GM23248 (cell line): ENCODE results near the gene SYNCRIP.

Experiments
- EZH2 ChIP-seq: fragments of 200-600 bp; sonication (generic); IDR thresholded peaks from 2 replicates; pipeline ENCODE4 v1.6.1; 2018; ENCODE audit warnings: antibody characterized with exemption, mild to moderate bottlenecking; ENCODE audit not compliant: insufficient read depth, poor library complexity, severe bottlenecking
- EZH2phosphoT487 ChIP-seq: fragments of 200-600 bp; sonication (generic); IDR thresholded peaks from 2 replicates; pipeline ENCODE4 v1.6.1; 2018; ENCODE audit warnings: antibody characterized with exemption, moderate library complexity, mild to moderate bottlenecking, low read depth; ENCODE audit not compliant: insufficient read depth

DNA sequence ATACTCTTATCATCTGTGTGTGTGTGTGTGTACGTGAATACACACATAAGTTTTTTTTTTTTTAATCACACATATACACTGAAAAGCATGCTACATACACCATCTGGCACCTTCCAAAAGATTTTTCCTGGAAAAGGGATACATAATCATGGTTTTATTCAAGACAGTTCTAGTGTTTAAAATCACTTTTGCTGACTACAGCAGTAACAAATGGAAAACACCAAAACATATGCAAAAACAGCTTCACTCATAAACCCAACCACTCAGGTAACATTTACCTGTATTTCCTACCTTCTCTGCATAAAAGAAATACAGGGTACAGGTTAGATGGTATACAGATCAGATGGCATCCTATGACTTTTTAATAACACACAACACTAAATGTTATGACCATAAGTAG lies 51.5 kb downstream of the SYNCRIP start:
- TF ChIP-seq EZH2 = no peak
- TF ChIP-seq EZH2phosphoT487 = no peak
